Esophagus squamous epithelium (tissue), 5 donors: ENCODE measurements around the gene ANAPC13. TPM values are rescaled to one million over a fixed set of nuclear protein-coding genes. Genes with fewer than 3 reads are reported as not detected.

Experiments
- DNase-seq: peaks from one replicate; lab custom pipeline; 2025; lab: John Stamatoyannopoulos, UW
- H3K27ac ChIP-seq, 4 donors: fragments of 200-600 bp; sonication (generic); one replicate each; pipeline ENCODE4 v1.5.1; 2016 to 2019; ENCODE audit warnings: mild to moderate bottlenecking in 1 of 4
- H3K27me3 ChIP-seq, 4 donors: fragments of 200-600 bp; sonication (generic); 1 replicate in 3 of 4; 2 replicates in 1 of 4; pipeline versions ENCODE4 v1.5.1 to v1.6.0; 2017 to 2021; ENCODE audit warnings: antibody characterized with exemption in 1 of 4
- H3K36me3 ChIP-seq, 3 donors: fragments of 200-600 bp; sonication (generic); one replicate each; pipeline ENCODE4 v1.5.1; 2016 to 2019
- H3K4me1 ChIP-seq, 3 donors: fragments of 200-600 bp; sonication (generic); one replicate each; pipeline ENCODE4 v1.5.1; 2017 to 2019
- H3K4me3 ChIP-seq, 4 donors: fragments of 200-600 bp; sonication (generic); 1 replicate in 3 of 4; 2 replicates in 1 of 4; pipeline ENCODE4 v1.5.1; 2016 to 2019; ENCODE audit warnings: mild to moderate bottlenecking in 2 of 4, moderate library complexity in 1 of 4
- H3K9me3 ChIP-seq, 3 donors: fragments of 200-600 bp; sonication (generic); one replicate each; pipeline ENCODE4 v1.5.1; 2016 to 2019
- POLR2A ChIP-seq, 4 donors: fragments of 450-650 bp; IDR thresholded peaks; one replicate each; pipeline ENCODE4 v1.6.1; 2017; ENCODE audit warnings: antibody characterized with exemption in 4 of 4, mild to moderate bottlenecking in 4 of 4, moderate library complexity in 3 of 4
- WGBS, 2 donors: methylation state at CpG; one replicate each; pipeline ENCODE4 v1.1.5; 2018; 5-methylcytosine and 5-hydroxymethylcytosine counted together
- intact Hi-C: fragments of 100-400 bp; cut with DNase I; formaldehyde crosslinking; loops from one replicate; pipeline ENCODE4 v1.15.0; 2022
- total RNA-seq, 4 donors: library from RNA; depleted of rRNA; stranded (reverse); fragments of >200 nt; gene quantifications; one replicate each; pipeline ENCODE4 v1.1.0, GENCODE V29; 2016
- TF ChIP-seq, protein P1 (sequence below), 6 experiments: fragments of 450-650 bp in 4 of 6; fragments of 200-600 bp in 2 of 6; sonication (generic) in 2 of 6; IDR thresholded peaks; one replicate each; pipeline ENCODE4 v1.5.1; 2016 to 2019; ENCODE audit warnings: antibody characterized with exemption in 6 of 6, mild to moderate bottlenecking in 4 of 6, moderate library complexity in 4 of 6
- donor health status: DM: yes; HTN: yes; CAD: no.

Gene ANAPC13
- total RNA-seq, 4 donors from 2014 or later: 20.7 to 38.7 (median 26.0) TPM

DNA sequence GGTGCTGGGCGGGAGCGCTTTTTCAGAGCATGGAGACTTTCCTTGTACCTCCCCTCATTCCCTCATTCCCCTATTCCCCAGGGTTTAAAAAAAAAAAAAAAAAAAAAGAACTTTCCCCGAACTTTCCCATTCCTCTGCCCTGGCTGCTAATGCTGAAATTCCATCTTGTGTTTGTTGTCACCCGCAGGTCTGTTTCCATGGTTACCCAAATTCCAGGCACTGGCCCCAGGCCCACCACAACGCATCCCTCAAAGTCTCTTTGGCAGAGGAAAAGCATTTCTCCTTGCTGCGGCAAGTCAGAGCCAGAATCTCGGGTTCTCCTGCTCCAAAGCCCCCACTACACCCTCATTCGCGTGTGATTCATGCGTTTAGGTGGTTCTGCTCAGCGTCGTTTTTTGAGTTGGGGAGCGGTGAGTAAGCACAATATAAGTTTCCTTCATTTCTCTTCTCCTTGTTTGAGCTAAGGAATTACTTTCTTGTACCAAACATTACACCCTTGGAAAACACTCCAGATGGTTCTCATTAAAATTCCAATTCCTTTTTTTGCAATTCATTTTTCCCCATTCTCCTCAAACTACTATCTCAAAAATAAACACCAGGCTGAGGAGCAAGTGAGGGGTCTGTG, 21.6 kb downstream of the ANAPC13 start:
- no peak for DNase-seq
- no peaks in the 10 kb centered on the region for H3K9me3 ChIP-seq
- H3K27ac ChIP-seq: peak overlapping the region; percentile 35 to 86 (median 64)
- peaks cover 0 to 49% (median 30%) of the 10 kb centered on the region in 3 donors for H3K4me1 ChIP-seq
- intact Hi-C loops: no loop called here
- H3K27me3 ChIP-seq: no peaks in the 10 kb centered on the region
- H3K4me3 ChIP-seq: no peak overlapping the region
- 35 to 39% methylated on average over 13 of the region's 13 CpGs for WGBS, 2 donors
- no peaks in the 10 kb centered on the region for H3K36me3 ChIP-seq
- TF ChIP-seq, protein P1, sequence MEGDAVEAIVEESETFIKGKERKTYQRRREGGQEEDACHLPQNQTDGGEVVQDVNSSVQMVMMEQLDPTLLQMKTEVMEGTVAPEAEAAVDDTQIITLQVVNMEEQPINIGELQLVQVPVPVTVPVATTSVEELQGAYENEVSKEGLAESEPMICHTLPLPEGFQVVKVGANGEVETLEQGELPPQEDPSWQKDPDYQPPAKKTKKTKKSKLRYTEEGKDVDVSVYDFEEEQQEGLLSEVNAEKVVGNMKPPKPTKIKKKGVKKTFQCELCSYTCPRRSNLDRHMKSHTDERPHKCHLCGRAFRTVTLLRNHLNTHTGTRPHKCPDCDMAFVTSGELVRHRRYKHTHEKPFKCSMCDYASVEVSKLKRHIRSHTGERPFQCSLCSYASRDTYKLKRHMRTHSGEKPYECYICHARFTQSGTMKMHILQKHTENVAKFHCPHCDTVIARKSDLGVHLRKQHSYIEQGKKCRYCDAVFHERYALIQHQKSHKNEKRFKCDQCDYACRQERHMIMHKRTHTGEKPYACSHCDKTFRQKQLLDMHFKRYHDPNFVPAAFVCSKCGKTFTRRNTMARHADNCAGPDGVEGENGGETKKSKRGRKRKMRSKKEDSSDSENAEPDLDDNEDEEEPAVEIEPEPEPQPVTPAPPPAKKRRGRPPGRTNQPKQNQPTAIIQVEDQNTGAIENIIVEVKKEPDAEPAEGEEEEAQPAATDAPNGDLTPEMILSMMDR (IDR thresholded peaks at IDR 0.05): no peak
- TF ChIP-seq POLR2A (IDR thresholded peaks at IDR 0.05): no peak

DNA sequence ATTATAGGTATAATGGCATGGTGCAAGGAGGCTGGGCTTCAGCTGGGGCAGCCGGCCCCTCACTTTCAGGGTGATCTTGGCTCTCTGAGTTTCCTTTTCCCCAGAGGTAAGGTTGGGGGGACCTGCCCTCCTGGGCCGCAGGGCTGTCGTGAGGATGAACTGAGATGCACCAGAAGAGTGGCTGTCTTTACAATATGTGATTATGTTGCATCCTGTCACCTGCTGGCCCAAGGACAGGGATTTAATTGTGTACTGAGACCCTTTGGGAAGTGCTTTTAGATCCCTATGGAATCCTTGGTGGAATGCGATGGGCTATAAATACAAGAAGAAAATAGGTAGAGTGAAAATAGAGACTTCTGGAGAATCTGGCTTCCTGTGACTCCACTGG, 22.1 kb downstream of the ANAPC13 start:
- Histone ChIP-seq H3K27ac (peak overlapping the region; percentile 35 to 86 (median 64)), H3K4me1 (peaks cover 0 to 49% (median 30%) of the 10 kb centered on the region in 3 donors), H3K4me3 (no peak overlapping the region), H3K27me3 (no peaks in the 10 kb centered on the region), H3K36me3 (no peaks in the 10 kb centered on the region), H3K9me3 (no peaks in the 10 kb centered on the region)
- WGBS, 2 donors: 72 to 86% methylated on average over 2 to 4 of the region's 4 CpGs
- intact Hi-C loops: no loop called here
- TF ChIP-seq, protein P1 (IDR thresholded peaks at IDR 0.05): no peak
- TF ChIP-seq POLR2A (IDR thresholded peaks at IDR 0.05): no peak
- DNase-seq: no peak

DNA sequence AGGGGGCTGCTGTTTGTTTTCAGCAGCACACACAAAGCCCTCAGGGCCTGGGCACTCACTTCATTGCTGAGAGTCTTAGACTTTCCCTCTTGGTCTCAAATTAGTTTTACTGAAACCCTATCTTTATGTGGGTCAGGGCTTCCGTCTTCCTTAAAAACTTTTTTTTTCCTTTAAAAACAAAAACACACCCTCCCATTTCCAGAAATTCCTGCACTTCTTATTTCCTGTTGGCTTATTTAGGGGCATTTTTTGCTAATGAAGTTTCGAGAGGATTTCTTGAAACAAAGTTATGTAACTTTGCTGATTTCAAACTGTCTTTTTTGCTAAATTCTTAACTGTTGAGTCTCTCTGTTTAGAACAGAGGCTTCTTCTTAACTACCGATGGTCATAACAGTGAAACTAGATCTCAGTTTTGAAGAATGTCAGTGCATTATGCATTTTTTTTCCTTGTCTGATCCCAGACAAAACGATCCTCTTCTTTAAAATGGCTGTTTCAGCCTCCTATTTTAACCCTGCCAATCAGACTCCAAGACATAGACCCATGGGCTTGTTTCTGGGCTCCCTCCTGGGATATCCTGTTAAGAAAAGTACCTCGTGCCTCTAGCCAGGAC, 23.3 kb downstream of the ANAPC13 start:
- 31 to 42% methylated on average over 5 of the region's 5 CpGs for WGBS, 2 donors
- intact Hi-C loops: no loop called here

DNA sequence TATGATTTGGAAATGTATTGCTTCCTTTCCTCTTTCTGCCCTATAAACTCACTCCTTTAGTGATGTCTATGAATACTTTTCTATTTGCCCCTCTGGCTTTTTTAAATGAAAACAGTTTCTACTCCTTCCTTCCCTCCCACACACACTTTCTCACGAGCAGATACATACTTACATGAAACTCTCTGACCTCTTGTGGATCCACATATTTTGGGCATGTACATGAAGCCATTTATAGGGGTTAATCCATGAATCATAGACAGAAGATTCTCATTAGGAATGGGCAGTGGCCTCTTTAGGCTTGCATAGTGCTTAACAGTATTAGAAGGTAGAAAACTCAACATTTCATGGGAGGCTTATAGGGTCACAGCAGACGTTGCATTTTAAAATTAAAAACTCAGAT, 24.8 kb downstream of the ANAPC13 start:
- Histone ChIP-seq H3K36me3 (no peaks in the 10 kb centered on the region), H3K4me1 (peaks cover 0 to 49% (median 30%) of the 10 kb centered on the region in 3 donors), H3K27me3 (no peaks in the 10 kb centered on the region), H3K4me3 (no peak overlapping the region), H3K9me3 (no peaks in the 10 kb centered on the region), H3K27ac (peak overlapping the region in 1 of 4 donors; percentile 80)
- no peak for DNase-seq
- 34 to 61% methylated on average over 2 of the region's 2 CpGs for WGBS, 2 donors
- intact Hi-C loops: no loop called here
- TF ChIP-seq POLR2A (IDR thresholded peaks at IDR 0.05): no peak
- TF ChIP-seq, protein P1 (IDR thresholded peaks at IDR 0.05): no peak

More for the DNA sequence above, 23.3 kb downstream of the ANAPC13 start:
- Histone ChIP-seq H3K27me3 (no peaks in the 10 kb centered on the region), H3K4me1 (peaks cover 0 to 49% (median 30%) of the 10 kb centered on the region in 3 donors), H3K9me3 (no peaks in the 10 kb centered on the region), H3K4me3 (peak overlapping the region in 1 of 4 donors; percentile 3), H3K36me3 (no peaks in the 10 kb centered on the region), H3K27ac (peak overlapping the region; percentile 35 to 80 (median 62))
- TF ChIP-seq POLR2A (IDR thresholded peaks at IDR 0.05): no peak
- TF ChIP-seq, protein P1 (IDR thresholded peaks at IDR 0.05): no peak
- no peak for DNase-seq

DNA sequence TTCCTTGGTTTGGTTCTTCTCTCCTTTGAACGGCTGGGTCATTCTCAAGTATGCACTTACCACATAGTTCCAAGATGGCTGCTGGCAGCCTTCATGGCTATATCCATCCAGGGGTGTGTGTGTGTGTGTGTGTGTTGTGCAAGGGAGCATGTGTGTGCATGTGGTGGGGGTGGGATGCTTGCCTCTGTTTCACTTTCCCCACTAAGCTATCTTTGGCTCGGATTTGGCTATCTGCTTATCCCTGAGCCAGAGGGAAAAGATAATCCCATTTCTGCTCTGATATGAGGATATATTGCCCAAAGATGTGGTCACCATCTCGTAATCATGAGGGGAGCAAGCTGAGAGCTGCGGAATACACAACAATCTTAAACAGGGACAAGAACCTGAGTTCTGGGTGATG, 26.2 kb downstream of the ANAPC13 start:
- H3K27me3 ChIP-seq: no peaks in the 10 kb centered on the region
- H3K36me3 ChIP-seq: no peaks in the 10 kb centered on the region
- TF ChIP-seq, protein P1 (IDR thresholded peaks at IDR 0.05): no peak
- no peak for TF ChIP-seq POLR2A (IDR thresholded peaks at IDR 0.05)
- H3K4me3 ChIP-seq: no peak overlapping the region
- H3K27ac ChIP-seq: no peak overlapping the region
- peaks cover 0 to 36% (median 24%) of the 10 kb centered on the region in 3 donors for H3K4me1 ChIP-seq
- DNase-seq: no peak
- no peaks in the 10 kb centered on the region for H3K9me3 ChIP-seq
- intact Hi-C loops: no loop called here
- WGBS, 2 donors: 89 to 90% methylated on average over 4 of the region's 4 CpGs
